ENCODE measurements around the gene CYB5A. TPM values are rescaled to one million over a fixed set of nuclear protein-coding genes. Genes with fewer than 3 reads are reported as not detected.

Gene CYB5A
- total RNA-seq, 1 donor from 2014 or later = 397 TPM

DNA sequence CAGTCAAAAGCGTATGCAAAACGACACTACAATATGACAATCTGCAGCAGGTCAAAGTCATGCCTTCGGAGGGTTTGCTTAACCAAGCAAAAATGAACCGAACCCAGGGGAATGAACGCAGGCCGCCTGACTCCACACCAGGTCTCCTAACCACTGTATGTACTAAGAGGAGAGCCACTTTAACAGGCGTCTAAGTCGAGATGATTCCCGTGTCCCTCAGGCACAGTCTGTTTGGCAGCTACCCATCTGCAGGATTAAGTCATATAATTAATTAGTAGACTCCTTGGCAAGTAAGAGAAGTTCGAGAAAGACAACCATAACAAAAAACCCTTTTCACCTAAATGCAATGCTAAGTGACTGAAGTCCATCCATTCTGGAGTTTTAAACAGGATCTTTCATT, 15.2 kb downstream of the CYB5A start:
- no peak for DNase-seq (ENCODE audit: low spot score)

DNA sequence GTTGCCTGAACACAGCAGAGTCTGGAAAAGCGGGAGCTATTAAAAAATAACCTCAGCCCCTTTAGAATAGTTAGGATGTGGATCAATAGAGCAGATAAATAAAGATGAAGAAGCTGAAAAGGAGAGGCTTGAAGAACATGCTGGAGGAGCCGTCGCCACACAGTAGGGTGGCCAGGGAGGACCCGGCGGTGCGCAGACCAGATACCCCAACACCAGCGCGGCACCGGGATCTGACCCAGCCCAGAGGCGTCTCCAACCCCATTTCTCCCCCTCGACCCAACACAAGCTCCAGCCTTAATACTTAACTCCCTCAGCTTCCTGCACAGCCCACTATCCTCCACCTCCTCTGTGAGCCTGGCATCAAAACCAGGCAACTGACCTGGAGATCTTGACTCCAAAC, 16.0 kb downstream of the CYB5A start:
- no peak for DNase-seq (ENCODE audit: low spot score)

DNA sequence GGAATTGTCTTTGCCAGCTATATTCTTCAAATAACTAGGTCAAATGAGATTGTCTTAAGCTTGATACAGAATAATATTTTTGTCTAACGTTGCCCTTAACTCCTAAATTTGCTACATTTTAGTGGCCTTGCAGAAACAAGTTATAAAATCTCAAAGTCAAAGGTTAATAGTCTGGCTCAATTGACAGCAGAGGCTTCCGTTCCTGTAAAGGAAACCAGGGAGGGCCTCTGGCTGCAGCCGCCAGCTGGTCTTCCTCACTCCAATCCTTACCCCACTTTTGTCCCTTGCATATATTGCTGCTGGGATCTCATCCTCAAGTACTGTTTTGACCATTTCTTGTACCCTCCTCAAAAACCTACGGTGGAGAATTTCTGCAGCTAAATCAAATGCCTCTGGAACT, 17.1 kb downstream of the CYB5A start:
- no peak for DNase-seq (ENCODE audit: low spot score)

DNA sequence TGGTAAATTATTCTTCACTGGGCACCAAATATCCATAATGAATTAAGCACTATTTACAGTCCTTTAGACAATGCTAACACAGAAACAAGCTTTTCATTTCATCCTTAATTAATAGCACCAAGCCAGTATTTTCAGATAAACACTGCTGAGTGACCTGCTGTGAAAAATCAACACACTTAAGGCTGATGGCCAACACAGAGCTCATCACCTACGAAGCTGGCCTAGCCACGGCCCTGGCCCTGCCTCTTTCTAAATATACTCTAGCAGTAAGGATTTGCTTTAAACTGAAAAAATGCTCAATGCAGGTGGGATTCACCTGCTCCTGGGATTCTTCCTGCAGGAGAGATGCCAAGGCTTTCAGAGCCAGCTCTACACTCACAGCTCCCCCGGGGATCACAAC, 18.4 kb downstream of the CYB5A start:
- no peak for DNase-seq (ENCODE audit: low spot score)

DNA sequence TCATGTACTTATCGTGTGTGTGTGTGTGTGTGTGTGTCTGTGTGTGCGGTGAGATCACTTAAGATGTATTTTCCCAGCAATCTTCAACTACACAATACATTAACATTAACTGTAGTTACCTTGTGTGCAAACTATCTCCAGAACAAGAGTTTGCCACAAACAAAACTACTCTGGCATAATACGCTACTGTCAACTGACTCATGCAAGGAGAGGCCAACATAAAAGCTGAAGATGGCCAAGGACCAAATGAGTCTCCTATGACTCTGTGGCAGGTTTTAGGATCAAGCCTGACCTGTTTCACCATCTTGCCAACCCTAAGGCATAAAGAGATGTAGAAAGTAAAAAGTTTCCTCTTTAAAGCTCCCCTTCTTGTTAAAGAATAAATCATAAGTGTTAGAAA, 20.1 kb downstream of the CYB5A start:
- no peak for DNase-seq (ENCODE audit: low spot score)

DNA sequence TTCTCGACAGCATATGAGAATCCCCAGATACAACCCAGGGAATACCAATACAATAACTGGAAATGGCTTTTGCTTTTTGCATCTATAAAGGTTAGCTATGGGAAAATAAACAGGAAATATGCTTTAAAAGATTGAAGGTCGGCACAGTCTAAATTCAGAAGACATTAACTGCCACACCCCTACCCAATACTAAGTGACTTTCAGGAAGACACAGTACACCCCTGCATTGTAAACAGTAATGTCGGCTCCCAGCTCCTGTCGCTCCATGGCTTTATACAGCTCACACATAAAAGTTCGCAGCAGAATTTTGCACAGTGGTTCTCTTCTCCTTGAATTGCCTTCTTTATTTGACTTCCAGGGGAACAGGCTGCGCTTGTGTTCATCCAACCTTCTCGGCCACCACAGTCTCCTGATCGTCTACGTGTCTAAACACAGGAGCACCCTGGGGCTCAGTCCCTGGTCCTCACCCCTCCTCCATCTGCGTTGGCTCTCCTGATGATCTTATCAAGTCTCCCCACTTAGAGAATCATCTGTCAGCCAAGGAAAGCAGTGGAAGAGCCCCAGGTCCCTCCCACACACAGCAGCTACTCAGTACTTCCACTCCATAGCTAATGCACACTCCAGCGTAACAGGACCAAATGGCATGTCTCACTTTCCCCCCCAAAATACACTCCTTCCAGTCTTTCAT, 22.7 kb downstream of the CYB5A start:
- DNase-seq (ENCODE audit: low spot score) = no peak

DNA sequence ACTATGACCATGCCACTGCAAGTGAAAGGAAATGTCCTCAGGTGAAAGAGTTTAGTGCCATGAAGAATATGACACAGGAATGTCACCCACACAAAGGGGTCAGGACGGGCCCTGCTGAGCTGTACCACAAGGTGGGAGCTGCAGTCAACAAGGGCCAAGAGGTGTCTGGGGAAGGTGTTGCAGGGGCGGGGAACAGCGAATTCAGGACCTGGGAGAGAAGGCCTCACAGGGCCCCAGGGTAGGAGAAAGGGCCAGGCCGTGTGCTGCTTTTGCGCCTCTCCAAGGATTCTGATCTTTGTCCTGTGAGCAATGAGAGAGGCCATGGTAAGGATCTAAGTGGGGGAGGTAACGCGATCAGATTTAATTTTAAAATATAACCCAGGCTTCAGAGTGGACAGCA, 23.6 kb downstream of the CYB5A start:
- no peak for DNase-seq (ENCODE audit: low spot score)

DNA sequence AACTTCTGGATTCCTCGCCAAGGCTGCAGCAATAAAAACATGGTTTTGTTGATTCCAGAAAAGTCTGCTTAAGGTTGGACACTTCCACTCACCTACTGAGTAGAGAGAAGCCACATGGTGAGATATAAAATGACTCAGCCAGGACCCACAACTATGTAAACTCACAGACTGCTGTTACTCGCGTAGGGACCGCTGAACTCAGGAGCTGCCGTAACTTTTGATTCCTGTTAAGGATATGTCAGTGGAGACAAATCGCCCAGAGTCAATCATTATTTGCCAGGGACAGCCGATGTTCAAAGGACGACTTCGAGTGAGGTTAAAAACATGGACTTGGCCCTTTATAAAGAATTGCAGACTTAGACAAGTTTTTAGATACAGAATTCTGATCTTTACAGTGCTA, 25.6 kb downstream of the CYB5A start:
- DNase-seq (ENCODE audit: low spot score) = no peak

DNA sequence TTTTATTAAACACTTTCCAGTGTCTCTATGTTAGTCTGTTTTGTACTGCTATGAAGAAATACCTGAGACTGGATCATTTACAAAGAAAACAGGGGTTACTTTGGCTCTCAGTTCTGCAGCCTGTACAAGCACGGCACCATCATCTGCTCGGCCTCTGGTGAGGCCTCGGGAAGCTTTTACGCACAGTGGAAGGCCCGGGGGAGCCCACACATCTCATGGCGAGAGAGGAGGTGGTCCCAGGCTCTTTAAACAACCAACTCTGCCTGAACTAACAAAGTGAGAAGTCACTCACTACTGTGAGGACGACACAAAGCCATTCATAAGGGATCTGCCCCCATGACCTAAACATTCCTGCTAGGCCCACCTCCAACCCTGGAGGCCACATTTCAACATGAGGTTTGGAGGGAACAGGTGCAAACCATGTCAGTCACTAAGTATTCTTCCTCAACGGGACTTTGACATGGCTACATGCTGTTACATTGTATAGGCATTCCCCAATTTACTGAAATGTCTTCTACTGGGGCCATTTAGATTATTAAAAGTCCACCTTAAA, 26.1 kb downstream of the CYB5A start:
- no peak for DNase-seq (ENCODE audit: low spot score)

DNA sequence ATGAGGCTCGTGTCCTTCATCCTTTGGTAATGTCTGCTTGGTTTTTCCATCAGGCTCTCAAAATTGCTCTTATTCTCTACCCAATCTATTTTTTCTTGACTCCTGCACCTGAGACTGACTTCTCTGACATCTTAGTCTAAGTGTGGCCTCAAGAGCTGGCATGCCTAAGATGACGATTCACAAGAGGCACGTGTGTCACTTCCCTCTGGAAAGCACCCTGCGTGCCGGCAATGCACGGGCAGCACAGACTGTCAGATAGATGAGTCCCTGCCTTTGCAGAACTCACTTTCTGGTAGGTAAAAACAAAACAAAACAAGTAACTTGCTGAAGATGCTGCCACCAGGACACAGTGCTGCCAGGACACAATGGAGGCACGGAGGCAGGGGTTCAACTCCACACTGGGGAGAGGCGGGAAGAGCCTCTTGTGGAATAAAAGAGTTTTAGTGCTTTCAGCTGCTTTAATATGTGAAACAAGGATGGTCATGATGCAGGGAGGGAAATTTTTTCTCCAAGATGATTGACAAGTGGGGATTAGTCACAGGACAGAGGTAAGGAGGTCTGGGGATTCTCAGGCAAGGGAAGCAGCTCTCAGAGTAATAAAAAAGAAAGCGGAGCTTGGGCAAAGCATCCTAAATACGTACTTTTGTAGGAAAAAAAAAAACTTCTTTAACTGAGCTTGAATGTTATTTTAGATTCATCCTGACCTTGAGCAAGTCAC, 27.3 kb downstream of the CYB5A start:
- DNase-seq (ENCODE audit: low spot score) = no peak

DNA sequence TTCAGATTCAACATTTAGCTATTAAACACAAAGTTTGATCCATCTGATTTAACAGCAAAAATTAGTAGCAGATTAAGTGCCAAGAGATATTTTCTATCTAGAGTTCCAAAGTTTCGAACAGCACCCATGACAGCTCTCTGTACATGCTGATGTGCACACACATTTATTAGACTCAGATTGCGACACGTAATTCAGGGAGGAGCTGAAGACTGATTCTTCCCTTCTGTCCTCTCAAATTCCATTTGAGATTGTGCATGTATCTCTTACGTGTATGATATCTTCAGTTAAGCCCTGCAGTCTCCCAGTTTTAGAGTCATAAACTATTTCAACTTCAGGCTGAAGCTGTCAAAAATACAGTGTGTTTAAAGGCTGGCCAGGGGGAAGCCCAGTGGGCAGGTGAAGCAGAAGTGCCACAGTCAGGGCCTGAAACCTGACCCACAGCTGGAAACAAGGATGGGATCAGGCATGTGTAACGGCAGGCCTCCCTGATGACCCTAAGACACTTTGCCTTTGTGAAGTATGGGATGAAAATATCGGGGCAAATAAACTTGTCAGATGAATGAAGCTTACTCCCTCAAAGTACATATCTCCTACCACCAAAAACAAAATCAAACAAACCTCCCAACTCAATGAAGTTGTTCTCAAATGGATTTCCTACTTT, 30.6 kb downstream of the CYB5A start:
- no peak for DNase-seq (ENCODE audit: low spot score)

DNA sequence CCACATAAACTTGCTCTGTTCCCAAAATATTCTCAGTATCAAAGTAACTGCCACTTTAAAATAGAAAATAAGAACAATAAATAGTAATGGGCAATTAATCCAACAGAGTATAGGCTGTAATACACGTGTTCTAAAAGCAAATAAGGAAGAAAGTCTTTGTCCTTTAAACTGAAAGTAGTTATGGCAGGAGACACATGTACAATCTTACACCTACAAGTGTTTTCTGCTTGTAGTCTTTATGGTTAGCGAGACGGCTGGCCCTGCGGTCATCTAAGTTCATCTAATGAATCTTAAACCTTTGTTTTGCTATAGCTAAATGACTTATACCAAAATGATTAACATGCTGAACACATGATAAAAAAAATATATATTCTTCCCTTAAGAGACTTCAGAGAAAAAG, 32.4 kb downstream of the CYB5A start:
- DNase-seq (ENCODE audit: low spot score) = no peak

DNA sequence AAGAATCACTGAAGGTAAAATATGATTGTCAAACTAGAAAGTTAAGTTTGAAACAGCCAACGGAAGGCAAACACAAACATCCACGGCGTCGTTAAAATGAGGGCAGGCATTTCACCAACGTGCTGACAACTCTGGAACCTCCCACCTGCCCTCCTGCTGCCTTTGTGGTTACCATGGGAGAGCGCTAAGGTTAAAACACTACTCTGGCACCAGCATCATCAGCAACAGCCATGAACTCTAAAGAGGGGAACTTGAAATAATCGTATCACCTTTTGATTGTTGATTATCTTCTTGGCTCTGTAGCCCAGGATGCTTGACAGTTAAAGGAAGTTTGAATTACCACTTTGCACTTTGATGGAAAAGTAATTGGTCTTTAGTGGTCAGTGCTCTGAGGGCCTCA, 34.7 kb downstream of the CYB5A start:
- DNase-seq (ENCODE audit: low spot score) = no peak

DNA sequence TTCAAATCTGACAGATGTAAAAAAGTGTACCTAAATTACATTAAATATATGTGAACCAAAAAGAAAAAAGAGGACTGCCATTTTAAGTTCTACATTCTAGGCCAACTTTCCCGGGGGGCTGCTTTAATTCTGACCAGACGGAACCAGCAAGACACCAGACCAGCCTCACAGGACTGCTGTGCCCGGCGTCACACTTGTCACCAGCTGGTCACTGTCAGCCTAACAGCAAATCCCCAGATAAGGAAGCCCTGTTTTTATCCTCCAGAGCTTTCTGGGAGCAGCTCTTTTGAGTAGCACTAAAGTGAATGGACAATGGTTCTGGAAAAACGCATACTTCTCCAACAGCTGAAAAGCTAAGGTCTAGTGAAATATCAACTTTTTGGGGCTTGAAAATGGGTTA, 35.6 kb downstream of the CYB5A start:
- no peak for DNase-seq (ENCODE audit: low spot score)

DNA sequence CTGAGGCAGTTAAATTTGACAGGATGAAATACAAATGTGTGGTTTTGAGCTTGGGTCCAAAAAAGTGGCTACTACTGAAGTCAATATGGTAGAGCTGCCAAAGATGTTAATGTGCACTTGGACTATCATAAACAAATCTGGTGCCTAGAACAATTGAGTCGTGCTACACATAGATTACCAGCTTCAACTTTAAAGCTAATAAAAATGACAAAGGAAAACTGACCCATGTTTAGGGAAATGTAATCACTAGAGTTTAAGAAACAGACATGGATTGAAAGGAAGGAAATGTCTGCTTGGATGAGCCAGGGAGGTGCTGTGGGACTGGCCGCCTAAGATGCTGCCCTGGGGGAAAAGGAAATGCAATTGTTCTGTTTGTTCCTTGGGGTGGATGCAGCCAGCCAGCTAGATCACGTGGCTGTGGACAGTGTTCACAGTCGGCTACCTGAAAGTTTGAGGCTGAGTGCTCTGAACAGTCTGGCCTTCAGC, 36.6 kb downstream of the CYB5A start:
- DNase-seq (ENCODE audit: low spot score) = no peak

DNA sequence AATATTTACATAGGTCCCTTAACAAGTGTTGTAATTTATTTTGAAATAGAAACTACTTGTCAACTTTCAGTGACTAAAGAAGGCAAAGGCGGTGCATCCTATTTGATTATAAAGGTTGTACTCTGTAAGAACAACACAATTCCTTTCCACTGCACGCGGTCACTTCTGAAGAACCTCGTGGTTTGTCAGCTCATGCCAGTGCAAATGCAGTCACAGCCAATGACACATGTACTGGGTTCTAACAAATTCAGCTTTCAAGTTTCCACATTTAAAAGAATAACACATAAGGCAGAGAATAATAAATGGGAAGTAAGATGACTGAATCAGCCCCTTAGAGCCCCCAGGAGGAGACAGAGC, 39.7 kb downstream of the CYB5A start:
- DNase-seq (ENCODE audit: low spot score) = no peak

DNA sequence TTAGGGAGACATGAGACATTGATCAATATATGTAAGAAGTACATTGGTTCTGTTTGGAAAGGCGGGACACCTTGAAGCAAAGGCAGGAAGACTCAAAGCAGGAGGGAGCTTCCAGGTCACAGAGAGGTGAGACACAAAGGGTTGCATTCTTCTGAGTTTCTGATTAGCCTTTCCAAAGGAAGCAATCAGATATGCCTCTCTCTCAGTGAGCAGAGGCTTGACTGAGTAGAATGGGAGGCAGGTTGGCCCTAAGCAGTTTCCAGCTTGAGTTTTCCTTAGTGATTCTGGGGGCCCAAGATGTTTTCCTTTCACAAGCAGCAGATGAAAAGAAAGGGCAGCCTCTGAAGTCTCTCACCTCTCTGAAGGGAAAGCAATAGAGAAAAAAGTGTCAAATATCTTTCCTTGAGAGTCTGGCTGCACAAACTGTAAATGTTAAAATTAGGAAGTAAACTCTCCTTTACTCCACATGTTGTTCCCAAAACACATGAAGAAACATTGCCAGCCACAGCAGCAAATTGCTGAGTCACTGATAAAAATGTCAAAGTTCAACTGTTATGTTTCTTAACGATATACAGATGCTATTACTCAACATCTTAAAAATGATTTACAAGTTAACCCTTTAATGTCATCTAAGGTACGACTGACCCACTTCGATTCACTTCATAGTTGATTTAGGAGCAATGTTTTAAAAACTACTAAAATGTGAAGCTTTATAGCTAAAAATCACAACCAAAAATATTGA, 40.3 kb downstream of the CYB5A start:
- no peak for DNase-seq (ENCODE audit: low spot score)

DNA sequence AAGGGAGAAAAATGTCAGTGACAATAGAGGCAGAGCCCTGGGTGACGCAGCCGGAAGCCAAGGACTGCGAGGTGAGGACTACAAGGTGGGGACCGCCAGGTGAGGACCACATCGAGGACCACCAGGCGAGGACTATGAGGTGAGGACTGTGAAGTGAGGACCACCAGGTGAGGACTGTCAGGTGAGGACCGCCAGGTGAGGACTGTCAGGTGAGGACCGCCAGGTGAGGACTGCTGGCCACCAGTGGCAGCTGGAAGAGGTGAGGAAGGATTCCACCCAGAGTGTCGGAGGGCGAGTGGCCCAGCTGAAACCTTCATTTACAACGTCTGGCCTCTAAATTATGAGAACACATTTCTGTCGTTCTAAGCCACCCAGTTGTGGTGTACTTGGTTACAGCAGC, 41.6 kb downstream of the CYB5A start:
- DNase-seq (ENCODE audit: low spot score) = no peak

DNA sequence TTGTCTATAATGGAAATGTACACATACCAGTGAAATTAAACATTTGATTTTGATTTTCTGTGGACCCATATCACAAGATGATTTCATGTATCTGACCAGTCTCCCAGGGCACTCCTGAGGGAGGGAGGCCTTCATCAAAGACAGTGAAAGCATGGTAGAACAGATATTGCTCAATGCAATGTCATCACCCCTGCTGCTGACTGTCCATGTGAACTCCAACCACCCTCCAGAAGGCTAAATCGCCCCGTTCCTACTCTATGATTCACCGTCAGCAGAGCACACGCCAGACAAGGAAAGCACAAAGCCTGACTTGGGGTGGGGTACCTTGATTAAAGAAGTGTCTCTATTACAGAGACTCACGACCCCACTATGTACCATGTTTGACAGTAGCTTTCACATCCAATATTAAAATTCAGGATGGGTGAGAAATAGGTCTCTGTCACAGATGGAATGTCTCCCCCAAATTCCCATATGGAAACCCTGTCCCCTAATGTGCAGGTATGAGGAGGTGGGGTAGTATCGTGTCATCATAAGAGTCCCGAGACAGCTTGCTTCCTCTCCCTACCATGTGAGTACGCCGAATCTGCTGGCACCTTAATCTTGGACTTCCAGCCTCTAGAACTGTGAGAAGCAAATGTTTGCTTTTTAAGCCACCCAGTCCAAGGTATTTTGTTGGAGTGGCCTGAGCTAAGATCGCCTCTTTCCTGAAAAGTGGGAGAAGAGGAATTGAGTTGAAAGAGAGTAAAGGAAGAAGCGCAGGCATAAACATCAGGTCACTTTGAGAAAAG, 42.4 kb downstream of the CYB5A start:
- DNase-seq (ENCODE audit: low spot score) = no peak

DNA sequence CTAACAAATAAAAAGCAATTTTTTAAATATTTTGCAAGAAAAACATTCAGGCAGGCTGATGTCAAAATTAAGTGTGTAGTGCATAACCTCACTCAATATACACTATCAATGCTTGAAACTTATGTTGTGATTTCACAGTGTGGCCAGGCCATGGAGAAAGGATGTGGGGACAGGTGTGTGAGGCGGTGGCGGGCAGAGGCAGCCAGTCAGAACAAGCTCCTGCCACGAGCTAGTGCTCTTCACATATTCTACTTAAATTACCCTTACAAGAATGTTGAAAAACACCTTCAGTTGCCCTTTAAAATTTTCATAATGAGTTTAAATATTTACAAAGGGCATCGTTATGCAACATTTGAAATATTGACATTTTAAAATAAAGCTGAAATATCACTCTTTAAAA, 43.2 kb downstream of the CYB5A start:
- no peak for DNase-seq (ENCODE audit: low spot score)

DNA sequence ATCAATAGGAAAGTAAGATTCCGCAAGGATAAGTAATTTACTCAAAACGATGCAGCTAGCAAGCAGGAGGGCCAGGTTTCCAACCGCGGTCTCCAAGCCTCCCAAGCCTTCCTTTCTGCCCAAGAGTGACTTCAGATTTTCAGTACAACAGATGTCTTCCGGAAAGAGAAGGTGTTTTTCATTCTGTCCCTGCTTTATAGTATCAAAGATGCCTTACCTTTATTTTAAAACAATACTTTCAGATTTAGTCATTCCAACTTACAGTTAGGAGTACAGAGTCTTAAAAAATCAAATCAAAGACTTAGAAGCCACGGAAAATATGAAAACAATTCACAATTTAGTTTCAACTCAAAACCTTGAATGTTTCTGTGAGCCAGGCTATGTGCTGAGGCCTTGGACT, 43.6 kb downstream of the CYB5A start:
- no peak for DNase-seq (ENCODE audit: low spot score)

Data from ureter (tissue), 1 donor.